HG02885 (cell line): Measurements from ENCODE around the gene COX8C.

Experiments used
- ATAC-seq: cut with Tn5 transposase; IDR thresholded peaks from one replicate; pipeline ENCODE4 v1.9.1; 2021; ENCODE audit warnings: mild to moderate bottlenecking; ENCODE audit not compliant: unreplicated experiment, poor library complexity

The COX8C gene

DNA sequence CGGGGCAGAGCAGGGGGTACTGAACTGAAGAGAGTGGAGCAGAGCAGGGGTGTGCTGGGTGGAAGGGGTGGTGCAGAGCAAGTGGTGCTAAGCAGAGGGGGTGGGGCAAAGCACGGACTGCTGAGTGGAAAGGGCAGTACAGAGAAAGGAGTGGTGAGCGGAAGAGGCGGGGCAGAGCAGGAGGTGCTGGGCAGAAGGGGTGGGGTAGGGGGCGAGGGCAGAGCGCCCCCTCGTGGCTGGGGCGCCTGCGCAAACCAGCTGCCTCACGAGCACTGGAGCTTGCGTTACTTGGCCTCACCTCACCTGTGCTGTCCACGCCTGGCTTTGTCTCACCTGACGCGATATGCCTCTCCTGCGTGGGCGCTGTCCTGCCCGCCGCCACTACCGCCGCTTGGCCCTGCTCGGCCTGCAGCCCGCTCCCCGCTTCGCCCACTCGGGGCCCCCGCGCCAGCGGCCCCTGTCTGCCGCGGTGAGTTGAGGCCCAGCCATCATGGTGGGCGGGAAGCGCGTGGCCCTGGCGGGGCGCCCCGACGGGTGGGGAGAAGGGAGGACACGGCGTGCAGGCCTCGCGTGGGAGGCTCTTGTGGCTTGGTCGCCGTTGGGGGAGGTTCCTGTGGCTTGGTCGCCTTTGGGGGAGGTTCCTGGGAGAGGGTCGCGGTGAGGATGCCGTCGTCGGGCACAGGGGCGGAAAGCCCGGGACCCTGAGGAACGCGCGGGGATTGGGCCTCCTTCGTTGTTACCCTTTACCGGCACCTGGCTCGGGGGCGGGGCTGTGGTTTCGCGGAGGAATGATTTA lies at the start of gene COX8C:
COX8C (plus strand) TSS at position 257 of the 796 bp plus-strand sequence; CDS start at position 344, 87 bp downstream.
- ATAC-seq: no peak

DNA sequence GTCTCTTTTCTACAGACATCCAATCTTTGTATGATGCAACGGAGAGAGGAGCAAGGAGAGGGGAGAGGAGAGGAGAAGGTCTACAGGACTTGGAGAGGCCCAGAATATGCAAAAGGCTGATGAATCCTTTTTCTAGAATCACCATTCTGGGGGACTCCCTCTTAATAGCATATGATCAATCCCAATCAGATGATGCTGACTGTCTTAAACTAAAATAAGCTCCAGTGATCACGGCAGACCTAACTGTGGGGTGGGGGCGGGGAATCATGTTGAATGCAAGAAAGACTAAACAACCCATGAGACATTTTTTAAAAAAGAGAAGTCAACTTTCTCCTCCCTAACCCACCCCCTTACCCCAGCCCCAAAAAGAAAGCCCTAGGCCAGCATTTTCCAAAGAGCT lies 47.6 kb upstream of the COX8C start:
- no peak for ATAC-seq

GRCh38 chr14:93299866-93300265 lies 47.1 kb upstream of the COX8C start:
- ATAC-seq: no peak

GRCh38 chr14:93301821-93302447 lies 45.0 kb upstream of the COX8C start:
- no peak for ATAC-seq

DNA sequence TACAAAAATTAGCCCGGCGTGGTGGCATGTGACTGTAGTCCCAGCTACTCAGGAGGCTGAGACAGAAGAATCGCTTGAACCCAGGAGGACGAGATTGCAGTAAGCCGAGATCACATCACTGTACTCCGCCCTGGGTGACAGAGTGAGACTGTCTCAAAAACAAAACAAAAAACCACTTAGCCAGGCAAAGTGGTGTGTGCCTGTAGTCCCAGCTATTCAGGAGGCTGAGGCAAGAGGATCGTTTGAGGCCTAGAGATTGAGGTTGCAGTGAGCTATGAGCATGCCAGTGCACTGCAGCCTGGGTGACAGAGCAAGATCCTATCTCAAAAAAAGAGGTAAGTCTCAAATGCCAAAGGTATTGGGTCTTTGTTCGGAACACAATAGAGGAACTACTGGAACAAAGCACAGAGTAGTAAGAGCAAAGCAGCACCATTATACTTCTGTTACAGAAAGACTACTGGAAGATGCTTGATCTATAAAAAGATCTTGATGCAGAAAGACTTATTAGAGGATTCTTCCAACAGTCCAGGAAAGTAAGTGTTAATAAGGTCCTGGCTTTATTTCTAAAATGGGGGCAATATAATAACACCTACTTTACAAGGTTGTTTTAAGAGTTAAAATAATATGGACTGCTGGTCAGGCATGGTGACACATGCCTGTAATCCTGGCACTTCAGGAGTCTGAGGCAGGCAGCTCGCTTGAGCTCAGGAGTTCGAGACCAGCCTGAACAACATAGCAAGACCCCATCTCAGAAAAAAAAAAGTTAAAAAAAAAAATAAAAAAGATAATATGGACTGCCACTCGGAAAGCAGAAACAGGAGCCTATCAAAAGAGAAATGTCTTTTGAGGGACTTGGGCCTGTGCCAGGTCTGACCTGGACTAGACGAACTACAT lies 44.0 kb upstream of the COX8C start:
- ATAC-seq: no peak

DNA sequence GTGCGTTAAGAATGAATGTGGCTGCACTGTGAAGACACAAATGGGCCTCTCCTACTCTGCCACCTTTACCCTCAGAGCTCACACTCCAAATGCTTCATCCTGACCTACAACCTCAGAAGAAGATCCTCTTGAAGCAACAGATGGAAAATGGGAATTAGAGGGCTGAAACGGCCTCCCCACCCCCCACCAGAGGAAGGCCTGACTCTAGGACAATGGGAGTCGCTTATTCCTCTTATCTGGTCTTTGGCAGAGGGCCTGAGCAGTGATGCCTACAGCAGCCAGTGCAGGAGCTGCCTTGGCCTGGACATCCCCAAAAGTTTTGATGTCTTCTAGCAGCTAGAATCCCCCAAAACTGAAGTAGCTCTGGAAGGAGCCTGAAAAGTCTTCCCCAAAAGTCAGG lies 43.3 kb upstream of the COX8C start:
- no peak for ATAC-seq

- no peak for ATAC-seq
Measured at GRCh38 chr14:93304771-93305170, 42.2 kb upstream of the COX8C start.

DNA sequence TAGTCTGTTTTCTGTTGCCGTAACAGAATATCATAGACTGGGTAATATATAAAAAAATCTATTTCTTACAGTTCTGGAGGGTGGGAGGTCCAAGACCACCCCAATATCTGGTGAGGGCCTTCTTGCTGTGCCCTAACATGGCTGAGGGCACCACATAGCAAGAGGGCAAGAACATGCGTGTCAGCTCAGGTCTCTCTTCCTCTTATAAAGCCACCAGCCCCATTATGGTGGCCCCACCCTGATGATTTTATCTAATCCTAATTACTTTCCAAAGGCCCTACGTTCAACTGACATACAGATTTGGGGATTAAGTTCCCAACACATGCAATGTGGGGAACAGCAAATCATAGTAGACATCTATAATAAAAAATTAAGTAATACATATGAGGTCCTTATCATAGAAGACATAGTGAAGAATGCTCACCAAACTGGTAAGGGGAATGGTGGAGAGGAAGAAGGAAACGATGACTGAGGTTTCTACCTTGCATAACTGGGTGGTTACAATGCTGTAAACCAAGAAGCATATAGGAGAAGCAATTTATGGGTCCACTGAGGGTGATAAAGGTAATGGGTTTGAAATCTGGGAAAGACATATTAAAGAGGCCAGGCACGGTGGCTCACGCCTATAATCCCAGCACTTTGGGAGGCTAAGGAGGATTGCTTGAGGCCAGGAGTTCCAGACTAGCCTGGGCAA lies 41.1 kb upstream of the COX8C start:
- no peak for ATAC-seq

DNA sequence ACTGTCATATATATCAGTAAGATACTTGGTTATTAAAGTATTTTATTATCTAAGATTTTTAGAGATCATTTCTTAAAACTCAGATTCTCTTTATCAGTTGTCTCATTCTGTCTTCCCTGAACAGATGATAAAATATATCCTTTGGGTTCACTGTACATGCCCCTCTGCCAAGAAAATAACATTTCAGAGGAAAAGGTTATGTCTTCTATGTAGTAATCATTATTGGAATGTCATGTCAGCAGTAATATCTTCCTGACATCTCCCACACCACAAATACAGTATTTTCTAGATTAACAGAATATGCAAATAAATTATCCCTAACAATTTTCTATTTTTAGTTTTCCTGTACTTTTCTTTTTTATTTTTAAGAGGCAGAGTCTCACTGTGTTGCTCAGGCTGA lies 40.2 kb upstream of the COX8C start:
- ATAC-seq: no peak

DNA sequence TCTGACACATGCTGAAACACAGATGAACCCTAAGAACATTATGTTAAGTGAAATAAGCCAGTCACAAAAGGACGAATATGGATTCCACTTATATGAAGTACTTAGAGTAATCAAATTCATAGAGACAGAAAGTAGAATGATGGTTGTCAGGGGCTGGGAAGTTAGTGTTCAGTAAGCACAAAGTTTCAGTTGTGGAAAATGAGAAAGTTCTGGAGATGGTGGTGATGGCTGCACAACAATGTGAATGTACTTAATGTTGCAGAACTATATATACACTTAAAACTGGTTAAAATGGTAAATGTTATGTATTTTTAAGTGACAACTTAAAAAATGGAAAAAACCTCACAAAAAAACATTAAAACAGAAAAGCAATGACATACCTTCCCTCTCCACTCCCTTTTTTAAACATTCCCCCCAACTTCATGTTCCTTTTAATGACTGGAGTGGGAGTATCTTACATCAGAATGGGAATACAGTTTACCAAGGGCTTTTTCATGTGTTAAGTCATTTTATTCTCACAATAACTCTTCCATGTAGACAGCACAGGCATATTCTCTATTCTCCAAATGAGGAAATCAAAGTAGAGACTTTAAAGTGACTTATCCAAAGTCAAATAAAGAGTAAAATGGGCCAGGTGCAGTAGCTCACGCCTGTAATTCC lies 38.2 kb upstream of the COX8C start:
- ATAC-seq: no peak

DNA sequence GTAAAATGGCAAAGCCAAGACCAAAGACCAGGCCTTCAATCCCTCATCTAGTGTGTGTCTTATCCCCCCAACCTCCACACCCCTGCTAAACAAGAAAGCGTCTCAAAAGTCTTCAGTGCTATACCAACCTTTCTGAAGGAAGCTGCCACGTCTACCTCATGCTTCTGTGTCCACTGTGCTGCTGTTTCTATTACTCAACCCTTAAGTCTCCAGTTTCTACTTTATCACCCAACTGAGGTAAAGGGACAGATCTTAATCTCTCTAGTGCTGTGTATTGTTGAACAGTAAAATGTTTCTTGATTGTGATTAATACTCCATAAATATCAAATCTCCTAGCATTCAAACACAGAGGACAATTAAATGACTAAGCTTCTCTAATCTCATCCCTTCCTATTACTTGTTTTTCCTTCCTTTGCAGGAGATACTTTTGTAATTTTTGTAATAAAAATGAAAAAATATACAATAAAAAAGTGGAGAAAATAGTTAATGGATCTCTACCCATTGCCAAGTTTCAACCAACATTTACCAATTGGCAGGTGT lies 37.5 kb upstream of the COX8C start:
- ATAC-seq: no peak

DNA sequence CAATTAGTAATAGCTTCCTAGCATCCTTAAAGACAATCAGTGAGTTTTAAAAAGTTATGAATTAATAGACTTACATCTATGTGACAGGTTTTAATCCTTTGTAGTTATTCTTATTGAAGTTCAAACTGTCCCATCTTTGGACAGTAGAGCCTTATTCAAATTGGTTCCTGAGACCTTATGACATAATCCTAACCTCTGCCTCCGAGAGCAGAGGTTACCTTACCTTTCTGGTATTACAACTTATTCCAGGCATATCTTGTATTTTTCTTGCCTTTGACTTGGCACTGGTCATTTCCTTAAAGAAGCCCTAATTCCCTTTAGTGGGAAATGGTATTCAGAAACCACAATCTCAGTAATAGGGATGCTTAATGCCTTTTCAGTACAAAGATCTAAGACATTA lies 35.9 kb upstream of the COX8C start:
- no peak for ATAC-seq

DNA sequence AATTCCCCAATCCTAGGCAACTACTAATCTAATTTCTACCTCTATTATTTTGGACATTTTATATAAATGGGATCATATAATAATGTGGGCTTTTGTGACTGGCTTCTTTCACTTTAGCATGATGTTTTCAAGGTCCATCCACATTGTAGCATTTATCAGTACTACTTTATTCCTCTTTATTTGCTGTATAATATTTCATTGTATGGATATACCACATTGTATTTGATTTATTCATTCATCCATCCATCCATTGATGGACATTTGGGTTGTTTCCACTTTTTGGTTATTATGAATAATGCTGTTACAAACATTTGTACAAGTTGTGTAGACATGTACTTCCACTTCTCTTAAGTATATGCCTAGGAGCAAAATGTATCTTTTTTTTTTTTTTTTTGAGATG lies 31.4 kb upstream of the COX8C start:
- no peak for ATAC-seq

GRCh38 chr14:93316716-93317115 lies 30.3 kb upstream of the COX8C start:
- ATAC-seq: no peak

- no peak for ATAC-seq
Measured at GRCh38 chr14:93317210-93317874, 29.6 kb upstream of the COX8C start.

DNA sequence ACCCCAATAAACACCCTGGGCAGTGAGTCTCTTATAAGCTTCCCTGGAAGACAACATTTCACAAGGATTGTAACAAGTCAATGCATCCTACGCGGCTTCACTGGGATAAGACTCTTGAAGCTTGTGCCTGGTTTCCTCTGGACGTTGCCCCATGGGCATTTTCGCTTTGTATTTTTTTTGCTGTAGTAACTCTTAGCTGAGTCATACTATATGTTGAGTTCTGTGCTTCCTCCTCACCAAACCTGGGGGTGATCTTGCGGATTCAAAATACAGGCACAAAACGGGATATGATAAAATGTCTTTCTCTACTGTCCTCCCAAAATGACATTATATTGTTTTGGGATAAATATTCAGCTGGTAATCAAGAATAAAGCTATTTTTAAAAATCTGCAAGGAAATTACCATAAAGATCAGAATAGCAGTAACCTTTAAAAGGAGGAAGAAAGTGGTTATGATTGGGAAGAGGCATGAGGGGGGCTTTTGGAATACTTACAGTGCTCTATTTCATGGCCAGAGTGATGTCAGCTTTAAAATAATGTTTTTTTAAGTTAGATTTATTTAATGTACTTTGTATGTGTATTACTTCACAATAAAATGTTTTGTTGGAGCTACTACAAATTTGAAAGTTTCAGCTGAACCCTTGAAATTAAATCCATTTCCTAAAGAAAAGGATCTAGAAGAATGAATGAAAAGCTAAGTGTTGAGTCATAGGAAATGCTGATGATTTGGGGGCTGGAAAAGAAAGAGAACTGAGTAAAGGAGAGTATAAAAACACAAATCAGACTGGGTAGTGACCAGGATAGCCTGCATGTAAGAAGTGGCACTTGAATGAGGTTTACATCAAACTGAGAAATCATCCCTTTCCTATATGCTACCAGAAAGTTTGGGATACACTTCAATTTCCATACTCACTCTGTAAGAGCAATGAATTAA lies 28.8 kb upstream of the COX8C start:
- no peak for ATAC-seq

DNA sequence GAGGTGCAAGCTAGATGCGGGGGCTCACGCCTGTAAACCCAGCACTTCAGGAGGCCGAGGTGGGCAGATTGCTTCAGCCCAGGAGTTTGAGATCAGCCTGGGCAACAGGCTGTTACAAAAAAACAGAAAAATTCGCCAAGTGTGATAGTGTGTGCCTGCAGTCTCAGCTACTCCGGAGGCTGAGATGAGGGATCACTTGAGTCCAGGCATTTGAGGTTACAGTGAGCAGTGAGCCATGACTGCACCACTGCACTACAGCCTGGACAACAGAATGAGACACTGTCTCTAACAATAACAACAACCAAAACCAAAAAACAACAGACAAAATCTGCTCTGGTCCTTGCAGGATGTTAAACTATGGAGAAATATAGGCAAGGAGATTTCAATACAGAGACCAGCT lies 28.1 kb upstream of the COX8C start:
- ATAC-seq: no peak

- no peak for ATAC-seq
Measured at GRCh38 chr14:93319494-93319893, 27.5 kb upstream of the COX8C start.
